Measurements from ENCODE around the gene MIAT. TPM values are rescaled to one million over a fixed set of nuclear protein-coding genes. Genes with fewer than 3 reads are reported as not detected.
A peak's percentile ranks its signal among the peaks of the same experiment; 100 is the strongest.

MIAT gene
- total and polyA plus RNA-seq, 2 of the 4 experiments (the other 2 are of a cell fraction) = 0.54 to 0.65 TPM

- Histone ChIP-seq H3K9me1 (ENCODE audit: insufficient read depth, low read length) (peaks cover 3% of the 10 kb centered on the region; the same call in 1 of the 2 replicates), H4K5ac (ENCODE audit: low read depth, low read length) (no peak within 1 kb of the TSS; the same call in 1 of the 2 replicates), H3K27me3 (ENCODE audit: control insufficient read depth, insufficient read depth, low read length) (peaks cover 12% of the 10 kb centered on the region), H3K4me1 (ENCODE audit: control insufficient read depth, insufficient read depth, low read length) (no peaks in the 10 kb centered on the region), H2BK120ac (ENCODE audit: low read depth, low read length) (no peak within 1 kb of the TSS; the same call in 1 of the 2 replicates), H2AK9ac (replicated peaks; ENCODE audit: low read depth, low read length, poor library complexity) (peak within 1 kb of the TSS; percentile 47), H3K56ac (ENCODE audit: extremely low read depth, insufficient read depth, low read length) (no peak within 1 kb of the TSS), H2AK5ac (ENCODE audit: low read depth, low read length) (no peak within 1 kb of the TSS), H3K9me3 (ENCODE audit: control insufficient read depth, insufficient read depth, low read length) (no peaks in the 10 kb centered on the region), H3K18ac (ENCODE audit: low read depth, low read length) (no peak within 1 kb of the TSS), H3K79me1 (ENCODE audit: low read depth in 1 of 2, low read length in 2 of 2) (no peaks in the 10 kb centered on the region), H2BK5ac (ENCODE audit: low read depth, low read length, poor library complexity, severe bottlenecking) (no peak within 1 kb of the TSS), H3K4ac (ENCODE audit: low read depth, low read length) (peak within 1 kb of the TSS; percentile 48; the same call in 1 of the 2 replicates), H4K91ac (ENCODE audit: insufficient read depth, low read depth, low read length) (no peak within 1 kb of the TSS), H3K4me2 (ENCODE audit: low read depth, low read length) (no peak within 1 kb of the TSS), H2BK15ac (ENCODE audit: low read depth, low read length) (no peak within 1 kb of the TSS; the same call in 2 of the 3 replicates), H3K27ac (ENCODE audit: insufficient read depth, low read length) (no peak within 1 kb of the TSS), H2BK20ac (ENCODE audit: low read depth, low read length) (no peak within 1 kb of the TSS), H3K9ac (ENCODE audit: low read depth, low read length) (no peak within 1 kb of the TSS), H3K23ac (ENCODE audit: low read depth, low read length) (no peak within 1 kb of the TSS), H2AFZ (replicated peaks; ENCODE audit: low read length, poor library complexity) (peak within 1 kb of the TSS; percentile 64), H4K8ac (ENCODE audit: low read depth in 2 of 2, low read length in 2 of 2) (peak within 1 kb of the TSS in 1 of 2 experiments; percentile 19; a peak in 1 of 4 replicates), H3K14ac (replicated peaks; ENCODE audit: low read depth, low read length) (peak within 1 kb of the TSS; percentile 48; the same call in 1 of the 2 replicates), H3K4me3 (ENCODE audit: insufficient read depth, low read depth, low read length) (no peak within 1 kb of the TSS), H3K36me3 (ENCODE audit: control insufficient read depth, insufficient read depth, low read length) (no peaks in the 10 kb centered on the region), H4K20me1 (ENCODE audit: insufficient read depth, low read length) (no peaks in the 10 kb centered on the region)
- CTCF ChIA-PET = no interaction called here
- no TSS peak for BruUV-seq (replicated peaks)
- intact Hi-C loops (cut with micrococcal nuclease) (no loop called here), dilution Hi-C loops (cut with HindIII; ENCODE audit: low sequenced_read_pairs, unreplicated experiment) (no loop called here), in situ Hi-C loops (cut with MboI; ENCODE audit: low sequenced_read_pairs) (no loop called here)
- peak; percentile 36 for DNase-seq
- peak; percentile 24 for ATAC-seq (ENCODE audit: low read depth)
- POLR2A ChIA-PET (ENCODE audit: unreplicated experiment) = no interaction called here
- WGBS, 2 experiments (ENCODE audit: extremely low coverage in 2 of 2, insufficient read length in 1 of 2) = 76% methylated on average over 3 of the region's 7 CpGs; no CpG with 5 or more reads in 1 of the 2 experiments
- TF ChIP-seq CHD1 (IDR thresholded peaks at IDR 0.05; ENCODE audit: low read depth, low read length) = no peak
- no peak for TF ChIP-seq RCOR1 (IDR thresholded peaks at IDR 0.05; ENCODE audit: insufficient replicate concordance, low read length)
- TF ChIP-seq RAD21 (IDR thresholded peaks at IDR 0.05; ENCODE audit: low read length) = no peak
- no peak for TF ChIP-seq RFX5 (IDR thresholded peaks at IDR 0.05; ENCODE audit: low read depth, low read length)
- TF ChIP-seq ELK1 (IDR thresholded peaks at IDR 0.05; ENCODE audit: borderline replicate concordance, low read depth, low read length) = no peak
- no peak for TF ChIP-seq MAZ (IDR thresholded peaks at IDR 0.05; ENCODE audit: borderline replicate concordance, low read depth, low read length)
- TF ChIP-seq FOS (IDR thresholded peaks at IDR 0.05; ENCODE audit: low read depth, low read length) = no peak
- TF ChIP-seq CEBPB (IDR thresholded peaks at IDR 0.05; ENCODE audit: low read depth, low read length) = no peak
- no peak for TF ChIP-seq MAFK (IDR thresholded peaks at IDR 0.05; ENCODE audit: low read depth, low read length)
- no peak for TF ChIP-seq BHLHE40 (IDR thresholded peaks at IDR 0.05; ENCODE audit: low read depth, low read length)
- TF ChIP-seq NFE2L2 (IDR thresholded peaks at IDR 0.05; ENCODE audit: low read depth, low read length) = no peak
- no peak for TF ChIP-seq CTCF (conservative IDR thresholded peaks at IDR 0.05; ENCODE audit: low read depth, low read length)
- TF ChIP-seq SMC3 (IDR thresholded peaks at IDR 0.05; ENCODE audit: low read depth, low read length) = no peak
- TF ChIP-seq USF2 (IDR thresholded peaks at IDR 0.05; ENCODE audit: low read depth, low read length) = no peak
Measured at GRCh38 chr22:26617271-26618199, 39.9 kb upstream of the MIAT start, which contains the start of gene CRYBB1. Gene CRYBB1 (minus strand): TSS chr22:26618027. CDS start chr22:26616319, 1,708 bp downstream.

All from IMR-90 (cell line).